ENCODE data around the gene ZC3HAV1. TPM values are rescaled to one million over a fixed set of nuclear protein-coding genes. Genes with fewer than 3 reads are reported as not detected.
"Not testable (repeated sequence)": the region's sequence is repeated elsewhere in the genome, so short reads cannot be mapped to it uniquely, and the experiment has no call there.

The ZC3HAV1 gene
- total RNA-seq, 2 experiments from 2014 or later, result 110 to 120 TPM

DNA sequence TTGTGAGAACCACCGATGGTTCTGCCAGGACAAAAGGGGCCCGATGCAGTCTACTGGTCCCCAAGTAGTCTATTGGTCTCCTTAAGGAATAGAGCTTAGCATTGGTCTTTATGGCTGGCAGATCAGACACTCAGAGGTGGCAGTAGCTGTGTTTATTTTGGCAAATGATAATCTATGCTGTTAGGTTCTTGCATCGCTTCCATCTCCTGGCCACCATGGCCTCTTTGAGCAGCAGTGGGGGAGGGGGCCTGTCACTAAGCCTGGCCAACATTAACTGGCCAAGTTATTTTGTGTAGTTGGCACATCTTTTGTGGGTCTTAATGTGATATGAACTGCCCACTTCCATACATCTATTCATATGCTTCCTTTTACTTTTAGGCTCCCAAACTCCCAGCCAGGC lies 4.5 kb upstream of the ZC3HAV1 start:
- intact Hi-C loops (cut with DNase I, micrococcal nuclease), result loop anchor here in 1 of 2 experiments (5.0 to 10.0 kb wide), 3 partner anchors 362 to 948 kb away; partner anchors contain the start of gene PARP12
- Mint-ChIP-seq H3K4me3 (no peak overlapping the region), H3K36me3 (ENCODE audit: low read depth) (peaks cover 2% of the 10 kb centered on the region), H3K27me3 (no peaks in the 10 kb centered on the region), H3K27ac (no peak overlapping the region), H3K9me3 (ENCODE audit: low read depth) (no peaks in the 10 kb centered on the region), H3K4me1 (peaks cover 52% of the 10 kb centered on the region)
- ATAC-seq, result no peak
- CTCF ChIA-PET, result interaction anchor here (1.4 to 1.9 kb wide), 2 partner anchors 10 to 39 kb away, joined by 5 read pairs; no protein-coding TSS in a partner anchor
- DNase-seq, result no peak
- POLR2A ChIA-PET, result interaction anchor here (1.2 to 1.9 kb wide), 2 partner anchors 10 to 19 kb away, joined by 3 to 6 read pairs; no protein-coding TSS in a partner anchor

DNA sequence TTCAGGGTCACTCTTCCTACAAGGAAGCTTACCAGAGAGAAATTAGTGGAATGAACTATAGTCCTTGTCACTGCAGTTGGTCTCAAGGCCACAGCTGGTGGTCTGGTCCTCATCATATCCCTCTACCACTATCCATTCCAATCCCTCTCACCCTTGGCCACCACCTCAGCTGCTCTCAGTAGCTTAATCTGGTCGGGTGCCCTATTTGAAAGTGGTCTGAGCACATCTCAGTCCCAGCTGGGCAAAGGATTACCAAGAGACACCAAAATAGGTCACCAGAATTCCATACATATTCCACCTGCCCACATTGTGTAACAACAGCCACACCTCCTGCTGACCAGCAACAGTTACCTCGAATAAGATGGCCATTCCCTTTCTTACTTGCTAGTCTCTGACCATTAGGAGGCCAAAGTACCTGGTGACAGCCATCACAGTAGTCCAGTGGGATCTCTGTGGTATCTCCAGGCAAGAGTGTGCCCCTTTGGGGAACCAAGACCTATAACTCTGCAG lies 3.3 kb upstream of the ZC3HAV1 start:
- no peaks in the 10 kb centered on the region for H3K27me3 Mint-ChIP-seq
- intact Hi-C loops (cut with DNase I, micrococcal nuclease), result loop anchor here in 1 of 2 experiments (5.0 to 10.0 kb wide), 3 partner anchors 360 to 950 kb away; partner anchors contain the start of gene PARP12
- ATAC-seq (no peak), DNase-seq (no peak)
- POLR2A ChIA-PET, result interaction anchor here (1.4 kb wide), 1 partner anchor 19 kb away, joined by 3 read pairs; no protein-coding TSS in a partner anchor
- H3K27ac Mint-ChIP-seq, result peak overlapping the region; percentile 91
- H3K4me1 Mint-ChIP-seq, result peaks cover 40% of the 10 kb centered on the region
- H3K4me3 Mint-ChIP-seq, result no peak overlapping the region
- H3K9me3 Mint-ChIP-seq (ENCODE audit: low read depth), result no peaks in the 10 kb centered on the region
- peaks cover 14% of the 10 kb centered on the region for H3K36me3 Mint-ChIP-seq (ENCODE audit: low read depth)
- CTCF ChIA-PET, result interaction anchor here (0.6 kb wide), 1 partner anchor 29 kb away, joined by 3 read pairs; no protein-coding TSS in a partner anchor

DNA sequence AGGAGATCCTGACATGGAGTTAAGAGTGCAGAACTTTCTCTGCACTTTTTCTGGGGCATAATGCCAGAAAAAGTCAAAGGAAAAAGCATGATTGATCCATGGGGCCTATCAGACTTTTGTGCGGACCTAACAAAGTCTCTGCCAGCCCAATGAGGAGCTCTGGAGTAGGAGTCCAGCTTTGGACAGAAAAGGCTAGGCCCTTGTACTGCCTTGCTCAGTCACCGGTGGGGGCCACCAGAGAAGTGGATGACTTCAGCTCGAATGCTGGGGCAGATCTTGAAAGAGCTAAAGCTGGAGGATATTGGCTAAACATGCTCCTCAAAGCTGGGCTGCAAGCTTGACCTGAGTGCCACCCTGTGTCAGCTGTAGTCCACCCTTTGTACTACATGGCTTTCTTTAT lies 2.8 kb upstream of the ZC3HAV1 start:
- H3K9me3 Mint-ChIP-seq (ENCODE audit: low read depth), result no peaks in the 10 kb centered on the region
- H3K27me3 Mint-ChIP-seq, result no peaks in the 10 kb centered on the region
- ChIA-PET POLR2A (interaction anchor here (1.4 kb wide), 1 partner anchor 18 kb away, joined by 3 read pairs; no protein-coding TSS in a partner anchor), CTCF (interaction anchor here (0.6 kb wide), 1 partner anchor 29 kb away, joined by 3 read pairs; no protein-coding TSS in a partner anchor)
- intact Hi-C loops (cut with DNase I, micrococcal nuclease), result loop anchor here in 1 of 2 experiments (5.0 to 10.0 kb wide), 3 partner anchors 360 to 950 kb away; partner anchors contain the start of gene PARP12
- peak overlapping the region; percentile 91 for H3K27ac Mint-ChIP-seq
- H3K36me3 Mint-ChIP-seq (ENCODE audit: low read depth), result peaks cover 19% of the 10 kb centered on the region
- peaks cover 35% of the 10 kb centered on the region for H3K4me1 Mint-ChIP-seq
- DNase-seq (no peak), ATAC-seq (no peak)
- peak overlapping the region; percentile 99 for H3K4me3 Mint-ChIP-seq

DNA sequence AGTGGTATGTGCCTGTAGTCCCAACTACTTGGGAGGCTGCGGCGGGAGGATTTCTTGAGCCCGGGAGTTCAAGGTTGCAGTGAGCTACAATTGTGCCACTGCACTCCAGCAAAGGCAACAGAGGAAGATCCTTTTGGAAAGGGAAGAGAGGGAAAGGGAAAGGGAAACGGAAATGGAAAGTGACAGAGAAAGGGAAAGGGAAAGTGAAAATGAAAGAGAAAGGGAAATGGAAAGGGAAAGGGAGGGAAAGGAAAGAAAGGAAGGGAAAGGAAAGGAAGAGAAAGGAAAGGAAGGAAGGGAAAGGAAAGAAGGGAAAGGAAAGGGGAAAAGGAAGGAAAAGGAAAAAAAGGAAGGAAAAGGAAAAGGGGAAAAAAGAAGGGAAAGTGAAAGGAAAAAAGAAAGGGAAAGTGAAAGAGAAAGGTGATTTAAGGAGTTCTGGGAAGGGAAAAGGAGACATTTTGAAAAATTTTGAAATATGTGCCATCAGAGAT lies 2.3 kb upstream of the ZC3HAV1 start:
- intact Hi-C loops (cut with DNase I, micrococcal nuclease), result loop anchor here in 1 of 2 experiments (5.0 to 10.0 kb wide), 3 partner anchors 360 to 950 kb away; partner anchors contain the start of gene PARP12
- ATAC-seq, result no peak
- ChIA-PET POLR2A (interaction anchor here (1.4 kb wide), 1 partner anchor 18 kb away, joined by 3 read pairs; no protein-coding TSS in a partner anchor), CTCF (interaction anchor here (1.8 kb wide), 1 partner anchor 37 kb away, joined by 5 read pairs; no protein-coding TSS in a partner anchor)
- H3K4me3 Mint-ChIP-seq, result peak overlapping the region; percentile 99
- peak overlapping the region; percentile 91 for H3K27ac Mint-ChIP-seq
- no peak for DNase-seq
- H3K27me3 Mint-ChIP-seq, result no peaks in the 10 kb centered on the region
- H3K4me1 Mint-ChIP-seq, result peaks cover 33% of the 10 kb centered on the region
- no peaks in the 10 kb centered on the region for H3K9me3 Mint-ChIP-seq (ENCODE audit: low read depth)
- H3K36me3 Mint-ChIP-seq (ENCODE audit: low read depth), result peaks cover 23% of the 10 kb centered on the region

DNA sequence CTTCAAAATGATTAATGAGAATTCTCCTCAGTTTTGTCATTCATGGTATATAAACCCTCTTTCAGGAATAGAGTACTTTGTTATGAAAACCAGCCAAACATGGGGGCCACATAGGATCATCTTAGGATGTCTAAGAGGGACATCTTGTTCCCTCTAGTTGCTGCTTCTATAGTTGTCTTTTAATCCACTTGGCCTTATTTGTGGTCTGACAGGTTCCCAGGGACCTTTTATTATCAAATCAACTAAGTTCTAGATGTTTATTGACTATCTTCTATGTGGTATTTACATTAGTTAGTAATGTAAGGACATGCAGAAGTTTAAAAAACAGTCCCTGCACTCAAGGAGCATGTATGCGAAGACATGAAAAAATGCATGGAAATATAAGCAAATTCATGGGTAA lies 1.6 kb upstream of the ZC3HAV1 start:
- peak overlapping the region; percentile 99 for H3K4me3 Mint-ChIP-seq
- ATAC-seq (no peak), DNase-seq (no peak)
- POLR2A ChIA-PET, result no interaction called here
- no peaks in the 10 kb centered on the region for H3K9me3 Mint-ChIP-seq (ENCODE audit: low read depth)
- H3K27ac Mint-ChIP-seq, result peak overlapping the region; percentile 91
- CTCF ChIA-PET, result interaction anchor here (0.9 to 1.8 kb wide), 2 partner anchors 36 to 74 kb away, joined by 3 to 5 read pairs; no protein-coding TSS in a partner anchor
- peaks cover 28% of the 10 kb centered on the region for H3K36me3 Mint-ChIP-seq (ENCODE audit: low read depth)
- peaks cover 33% of the 10 kb centered on the region for H3K4me1 Mint-ChIP-seq
- H3K27me3 Mint-ChIP-seq, result no peaks in the 10 kb centered on the region
- intact Hi-C loops (cut with DNase I, micrococcal nuclease), result loop anchor here in 1 of 2 experiments (5.0 to 10.0 kb wide), 3 partner anchors 359 to 951 kb away; partner anchors contain the start of gene PARP12

DNA sequence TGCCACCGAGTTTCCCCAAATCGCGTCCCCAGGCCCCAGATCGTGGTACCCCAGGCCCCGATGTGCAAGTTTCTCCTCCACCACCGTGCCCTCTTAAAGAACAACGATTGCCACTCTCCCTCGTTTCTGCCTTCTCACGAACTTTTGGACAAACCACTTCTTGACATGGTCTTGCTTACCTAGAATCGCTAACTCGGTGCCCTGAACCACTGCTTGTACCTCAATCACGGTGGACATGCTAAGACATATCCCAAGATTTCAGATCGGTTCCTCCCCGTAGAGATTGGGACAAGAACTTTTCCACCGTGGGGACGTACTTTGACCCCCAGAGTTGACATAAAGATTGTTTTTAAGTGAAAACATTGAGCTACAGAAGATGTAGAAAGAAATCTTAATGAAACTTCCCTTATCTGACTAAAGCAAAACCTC lies 477 bp upstream of the ZC3HAV1 start:
- ChIA-PET POLR2A (interaction anchor here (1.1 kb wide), 1 partner anchor 15 kb away, joined by 3 read pairs; no protein-coding TSS in a partner anchor), CTCF (interaction anchor here (0.6 to 1.8 kb wide), 6 partner anchors 15 to 390 kb away, joined by 3 to 8 read pairs (median 4); no protein-coding TSS in a partner anchor)
- Mint-ChIP-seq H3K4me1 (peaks cover 27% of the 10 kb centered on the region), H3K36me3 (ENCODE audit: low read depth) (peaks cover 35% of the 10 kb centered on the region), H3K9me3 (ENCODE audit: low read depth) (no peaks in the 10 kb centered on the region), H3K27me3 (no peaks in the 10 kb centered on the region), H3K4me3 (peak overlapping the region; percentile 99), H3K27ac (peak overlapping the region; percentile 96)
- ATAC-seq (peak; percentile 27), DNase-seq (no peak)
- intact Hi-C loops (cut with DNase I, micrococcal nuclease), result loop anchor here (1.0 to 10.0 kb wide), 14 partner anchors 8 to 952 kb away; partner anchors contain the start of genes UBN2 (in 2 of the 2), FMC1 (in 1 of the 2), LUC7L2 (in 1 of the 2) and PARP12 (in 1 of the 2)

DNA sequence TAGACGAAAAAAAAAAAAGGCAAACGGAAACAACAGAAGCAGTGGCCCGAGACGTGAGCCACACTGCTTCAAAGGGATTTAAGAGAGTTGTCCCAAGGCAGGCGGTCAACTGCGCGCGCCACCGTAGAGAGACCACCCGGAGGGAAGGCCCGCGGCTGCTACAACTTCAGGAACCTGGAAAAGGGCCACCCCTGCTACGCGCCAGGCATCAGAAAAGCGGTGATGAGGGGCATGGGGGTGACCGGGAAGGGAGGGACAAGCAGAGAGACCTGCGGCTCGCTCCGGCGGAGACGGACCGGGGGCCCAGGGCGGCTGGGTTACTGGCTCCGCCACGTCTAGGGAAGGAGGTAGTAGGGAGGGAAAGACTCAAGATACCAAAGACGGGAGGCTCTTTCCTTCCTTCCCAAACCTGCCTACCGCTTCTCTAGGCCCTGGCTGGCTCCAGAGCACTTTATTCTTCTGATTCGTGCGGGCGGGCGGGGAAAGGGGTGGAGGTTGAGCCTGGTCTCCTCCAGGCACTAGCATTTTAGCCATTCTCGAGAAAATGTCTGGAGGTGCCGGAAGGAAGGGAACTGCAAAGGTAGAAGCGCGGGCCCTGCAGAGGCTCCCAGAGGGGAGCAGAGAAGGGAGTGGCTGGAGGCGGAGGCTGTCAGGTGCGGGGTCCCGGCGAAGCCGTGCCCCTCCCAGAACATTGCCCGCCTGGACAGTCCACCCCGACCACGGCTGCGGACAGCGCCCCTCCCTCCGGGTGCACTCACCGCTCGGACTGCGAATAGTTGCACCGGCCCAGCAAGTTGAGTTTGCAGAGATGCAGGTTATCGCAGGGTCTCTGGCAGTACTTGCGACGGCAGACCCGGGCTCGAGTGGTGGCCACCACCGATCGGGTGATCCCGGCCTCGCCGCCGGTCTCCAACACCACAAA lies 993 bp downstream of the ZC3HAV1 start:
- H3K4me1 Mint-ChIP-seq, result peaks cover 32% of the 10 kb centered on the region
- ChIA-PET CTCF (no interaction called here), POLR2A (interaction anchor here (0.7 kb wide), 2 partner anchors 14 to 251 kb away, joined by 4 to 5 read pairs; partner anchors contain the start of gene LUC7L2)
- H3K27me3 Mint-ChIP-seq, result no peaks in the 10 kb centered on the region
- ATAC-seq (no peak), DNase-seq (peak; percentile 54)
- peak overlapping the region; percentile 99 for H3K4me3 Mint-ChIP-seq
- H3K36me3 Mint-ChIP-seq (ENCODE audit: low read depth), result peaks cover 46% of the 10 kb centered on the region
- intact Hi-C loops (cut with DNase I, micrococcal nuclease), result loop anchor here (1.0 to 5.0 kb wide), 11 partner anchors 10 to 646 kb away; partner anchors contain the start of genes UBN2 (in 2 of the 2), FMC1 (in 1 of the 2), LUC7L2 (in 1 of the 2) and TRIM24 (in 1 of the 2)
- H3K27ac Mint-ChIP-seq, result peak overlapping the region; percentile 96
- H3K9me3 Mint-ChIP-seq (ENCODE audit: low read depth), result no peaks in the 10 kb centered on the region

DNA sequence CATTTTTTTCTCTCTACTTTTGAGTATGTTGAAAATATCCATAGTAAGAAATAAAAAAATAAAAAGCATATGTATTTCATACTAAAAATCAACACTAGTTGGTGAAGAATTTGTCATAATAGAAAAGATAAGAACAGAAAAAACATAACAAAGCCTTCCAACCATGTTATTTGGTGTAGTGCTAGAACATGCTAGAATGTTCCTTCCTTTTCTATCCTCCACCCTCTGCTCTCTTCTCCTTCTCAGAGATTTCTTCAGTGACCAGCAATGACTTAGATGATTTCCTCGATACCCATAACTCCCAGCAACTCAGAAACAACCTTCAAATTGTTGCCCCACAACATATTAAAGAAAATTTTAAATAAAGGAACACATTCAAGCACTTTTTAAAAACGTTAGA lies 2.6 kb downstream of the ZC3HAV1 start:
- no peak for DNase-seq
- Mint-ChIP-seq H3K36me3 (ENCODE audit: low read depth) (peaks cover 55% of the 10 kb centered on the region), H3K9me3 (ENCODE audit: low read depth) (no peaks in the 10 kb centered on the region), H3K4me3 (peak overlapping the region; percentile 99), H3K27ac (peak overlapping the region; percentile 96), H3K27me3 (no peaks in the 10 kb centered on the region), H3K4me1 (peaks cover 33% of the 10 kb centered on the region)
- POLR2A ChIA-PET, result no interaction called here
- CTCF ChIA-PET, result interaction anchor here (0.8 to 1.6 kb wide), 2 partner anchors 19 to 27 kb away, joined by 3 to 5 read pairs; no protein-coding TSS in a partner anchor
- intact Hi-C loops (cut with DNase I, micrococcal nuclease), result loop anchor here (5.0 kb wide), 3 partner anchors 35 to 645 kb away; partner anchors contain the start of genes TRIM24 (in 1 of the 2) and UBN2 (in 1 of the 2)
- no peak for ATAC-seq

DNA sequence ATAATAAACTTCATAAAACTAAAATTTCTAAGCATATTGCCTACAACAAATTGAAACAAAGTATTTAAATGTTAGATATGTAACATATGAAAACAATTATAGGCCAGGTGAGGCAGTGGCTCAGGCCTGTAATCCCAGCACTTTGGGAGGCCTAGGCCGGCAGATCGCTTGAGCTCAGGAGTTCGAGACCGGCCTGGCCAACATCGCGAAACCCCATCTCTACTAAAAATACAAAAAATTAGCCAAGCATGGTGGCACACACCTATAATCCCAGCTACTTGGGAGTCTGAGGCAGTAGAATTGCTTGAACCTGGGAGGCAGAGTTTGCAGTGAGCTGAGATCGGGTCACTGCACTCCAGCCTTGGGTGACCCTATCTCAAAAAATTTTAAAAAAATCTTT lies 3.3 kb downstream of the ZC3HAV1 start:
- Mint-ChIP-seq H3K27ac (peak overlapping the region; percentile 95), H3K4me3 (peak overlapping the region; percentile 99), H3K4me1 (peaks cover 32% of the 10 kb centered on the region), H3K36me3 (ENCODE audit: low read depth) (peaks cover 61% of the 10 kb centered on the region)
- peak; percentile 47 for DNase-seq
- not testable (repeated sequence) for H3K9me3 Mint-ChIP-seq (ENCODE audit: low read depth); ATAC-seq; H3K27me3 Mint-ChIP-seq
- CTCF ChIA-PET, result interaction anchor here (1.0 to 1.6 kb wide), 2 partner anchors 18 to 47 kb away, joined by 3 to 5 read pairs; no protein-coding TSS in a partner anchor
- POLR2A ChIA-PET, result interaction anchor here (1.0 kb wide), 1 partner anchor 11 kb away, joined by 4 read pairs; no protein-coding TSS in a partner anchor
- intact Hi-C loops (cut with DNase I, micrococcal nuclease), result loop anchor here (5.0 kb wide), 3 partner anchors 34 to 644 kb away; partner anchors contain the start of genes TRIM24 (in 1 of the 2) and UBN2 (in 1 of the 2)

DNA sequence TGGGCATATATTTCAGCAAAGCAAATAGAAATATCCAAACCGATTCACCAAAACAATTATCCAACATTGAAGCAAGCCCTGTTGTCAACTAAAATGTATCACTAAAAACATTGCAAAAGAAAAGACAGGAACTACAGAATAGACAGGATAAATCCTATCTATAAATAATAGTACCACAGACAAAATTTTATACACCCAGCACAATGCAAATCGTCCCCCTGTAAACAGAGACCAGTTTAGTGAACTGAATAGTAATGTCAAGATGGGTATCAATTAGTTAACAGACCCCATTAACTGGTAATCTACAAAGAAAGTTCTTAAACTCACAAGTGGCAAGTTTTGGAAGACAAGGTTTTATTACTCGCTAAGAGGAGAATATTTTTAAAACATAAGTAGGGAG lies 4.0 kb downstream of the ZC3HAV1 start:
- peaks cover 69% of the 10 kb centered on the region for H3K36me3 Mint-ChIP-seq (ENCODE audit: low read depth)
- ChIA-PET POLR2A (interaction anchor here (0.6 to 2.5 kb wide), 5 partner anchors 10 to 252 kb away, joined by 3 to 27 read pairs (median 3); a partner anchor contains a TSS), CTCF (interaction anchor here (1.0 to 3.9 kb wide), 3 partner anchors 11 to 88 kb away, joined by 3 to 32 read pairs (median 4); no protein-coding TSS in a partner anchor)
- H3K4me1 Mint-ChIP-seq, result peaks cover 32% of the 10 kb centered on the region
- H3K27me3 Mint-ChIP-seq, result no peaks in the 10 kb centered on the region
- ATAC-seq (no peak), DNase-seq (no peak)
- H3K9me3 Mint-ChIP-seq (ENCODE audit: low read depth), result no peaks in the 10 kb centered on the region
- H3K27ac Mint-ChIP-seq, result peak overlapping the region; percentile 93
- intact Hi-C loops (cut with DNase I, micrococcal nuclease), result loop anchor here (5.0 kb wide), 3 partner anchors 33 to 643 kb away; partner anchors contain the start of genes TRIM24 (in 1 of the 2) and UBN2 (in 1 of the 2)
- H3K4me3 Mint-ChIP-seq, result peak overlapping the region; percentile 99

Data from activated CD4-positive, alpha-beta T cell treated with anti-CD3 and anti-CD28 coated beads for 36 hours (primary cell).